GM21423 (cell line): ENCODE data around the gene PRKCG.
"Not testable (repeated sequence)": the region's sequence is repeated elsewhere in the genome, so short reads cannot be mapped to it uniquely, and the experiment has no call there.

Experiments used
- ATAC-seq: cut with Tn5 transposase; IDR thresholded peaks from one replicate; pipeline ENCODE4 v1.9.1; 2021; ENCODE audit warnings: mild to moderate bottlenecking, moderate library complexity; ENCODE audit not compliant: unreplicated experiment

The PRKCG gene

GRCh38 chr19:53936029-53936428 lies 54.0 kb downstream of the PRKCG start:
- no peak for ATAC-seq

GRCh38 chr19:53942001-53942786 lies 60.2 kb downstream of the PRKCG start:
- no peak for ATAC-seq

- ATAC-seq: no peak
Measured at GRCh38 chr19:53944416-53944815, 62.4 kb downstream of the PRKCG start.

- no peak for ATAC-seq
Measured at GRCh38 chr19:53944933-53945332, 62.9 kb downstream of the PRKCG start.

GRCh38 chr19:53945441-53945840 lies 63.4 kb downstream of the PRKCG start:
- ATAC-seq: no peak

GRCh38 chr19:53945998-53946397 lies 64.0 kb downstream of the PRKCG start:
- no peak for ATAC-seq

- ATAC-seq: no peak
Measured at GRCh38 chr19:53947624-53948023, 65.6 kb downstream of the PRKCG start.

- ATAC-seq: not testable (repeated sequence)
Measured at GRCh38 chr19:53948611-53949010, 66.6 kb downstream of the PRKCG start.

GRCh38 chr19:53951436-53951835 lies 69.4 kb downstream of the PRKCG start:
- ATAC-seq: no peak

GRCh38 chr19:53951947-53952346 lies 70.0 kb downstream of the PRKCG start:
- no peak for ATAC-seq

GRCh38 chr19:53953383-53953782 lies 71.4 kb downstream of the PRKCG start:
- no peak for ATAC-seq
